Loucy (cell line): ENCODE data around the gene DNTTIP2.

ENCODE experiments used
- EZH2phosphoT487 ChIP-seq: fragments of 200-600 bp; IDR thresholded peaks from 2 replicates; pipeline ENCODE4 v1.6.1; 2018; ENCODE audit warnings: antibody characterized with exemption, mild to moderate bottlenecking, moderate library complexity, borderline replicate concordance
- TF ChIP-seq, protein P1 (sequence below): fragments of 200-600 bp; sonication (generic); conservative IDR thresholded peaks from 2 replicates; pipeline ENCODE4 v1.5.1; 2014; ENCODE audit warnings: mild to moderate bottlenecking, antibody characterized with exemption, low read length

GRCh38 chr1:93846206-93846991, 32.6 kb downstream of the DNTTIP2 start:
- TF ChIP-seq, protein P1, sequence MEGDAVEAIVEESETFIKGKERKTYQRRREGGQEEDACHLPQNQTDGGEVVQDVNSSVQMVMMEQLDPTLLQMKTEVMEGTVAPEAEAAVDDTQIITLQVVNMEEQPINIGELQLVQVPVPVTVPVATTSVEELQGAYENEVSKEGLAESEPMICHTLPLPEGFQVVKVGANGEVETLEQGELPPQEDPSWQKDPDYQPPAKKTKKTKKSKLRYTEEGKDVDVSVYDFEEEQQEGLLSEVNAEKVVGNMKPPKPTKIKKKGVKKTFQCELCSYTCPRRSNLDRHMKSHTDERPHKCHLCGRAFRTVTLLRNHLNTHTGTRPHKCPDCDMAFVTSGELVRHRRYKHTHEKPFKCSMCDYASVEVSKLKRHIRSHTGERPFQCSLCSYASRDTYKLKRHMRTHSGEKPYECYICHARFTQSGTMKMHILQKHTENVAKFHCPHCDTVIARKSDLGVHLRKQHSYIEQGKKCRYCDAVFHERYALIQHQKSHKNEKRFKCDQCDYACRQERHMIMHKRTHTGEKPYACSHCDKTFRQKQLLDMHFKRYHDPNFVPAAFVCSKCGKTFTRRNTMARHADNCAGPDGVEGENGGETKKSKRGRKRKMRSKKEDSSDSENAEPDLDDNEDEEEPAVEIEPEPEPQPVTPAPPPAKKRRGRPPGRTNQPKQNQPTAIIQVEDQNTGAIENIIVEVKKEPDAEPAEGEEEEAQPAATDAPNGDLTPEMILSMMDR = peak; percentile 34; the same call in 1 of the 2 replicates
- TF ChIP-seq EZH2phosphoT487 = no peak
